Esophagus muscularis mucosa (tissue), 4 donors: ENCODE measurements around the gene SPTBN2. TPM values are rescaled to one million over a fixed set of nuclear protein-coding genes. Genes with fewer than 3 reads are reported as not detected.

Source experiments
- DNase-seq: peaks from one replicate; pipeline ENCODE4 v3.0.0-alpha.2; 2017; ENCODE audit errors: extremely low spot score
- H3K27ac ChIP-seq, 4 donors: fragments of 200-600 bp; sonication (generic); replicated peaks in 1 of 4; 1 replicate in 3 of 4; 2 replicates in 1 of 4; pipeline ENCODE4 v1.5.1; 2016 to 2019; ENCODE audit warnings: mild to moderate bottlenecking in 1 of 4
- H3K27me3 ChIP-seq, 4 donors: fragments of 200-600 bp; sonication (generic); one replicate each; pipeline versions ENCODE4 v1.5.1 to v1.6.0; 2016 to 2019
- H3K36me3 ChIP-seq, 4 donors: fragments of 200-600 bp; sonication (generic); one replicate each; pipeline ENCODE4 v1.5.1; 2016 to 2019
- H3K4me1 ChIP-seq, 4 donors: fragments of 200-600 bp; sonication (generic); one replicate each; pipeline ENCODE4 v1.5.1; 2016 to 2019
- H3K4me3 ChIP-seq, 4 donors: fragments of 200-600 bp; sonication (generic); 1 replicate in 2 of 4; 2 replicates in 2 of 4; pipeline ENCODE4 v1.5.1; 2016 to 2019; ENCODE audit warnings: mild to moderate bottlenecking in 4 of 4, moderate library complexity in 1 of 4
- H3K9me3 ChIP-seq, 4 donors: fragments of 200-600 bp; sonication (generic); 1 replicate in 3 of 4; 2 replicates in 1 of 4; pipeline ENCODE4 v1.5.1; 2016 to 2019
- EP300 ChIP-seq: sonication (generic); formaldehyde crosslinking; IDR thresholded peaks from one replicate; pipeline ENCODE4 v1.6.1; 2017; ENCODE audit warnings: antibody characterized with exemption
- POLR2A ChIP-seq: fragments of 450-650 bp; IDR thresholded peaks from one replicate; pipeline ENCODE4 v1.6.1; 2017; ENCODE audit warnings: antibody characterized with exemption, moderate library complexity, mild to moderate bottlenecking, low read depth
- POLR2AphosphoS5 ChIP-seq, 2 donors: sonication (generic); formaldehyde crosslinking; IDR thresholded peaks; one replicate each; pipeline ENCODE4 v1.6.1; 2017; ENCODE audit warnings: antibody characterized with exemption in 2 of 2
- WGBS: methylation state at CpG from one replicate; pipeline ENCODE4 v1.1.5; 2018; 5-methylcytosine and 5-hydroxymethylcytosine counted together
- intact Hi-C: fragments of 100-400 bp; cut with DNase I; formaldehyde crosslinking; loops from one replicate; pipeline ENCODE4 v1.15.1; 2023
- total RNA-seq, 4 donors: library from RNA; depleted of rRNA; stranded (reverse); fragments of >200 nt; gene quantifications; one replicate each; pipeline versions ENCODE4 v1.1.0 to v1.2.1, GENCODE V29; 2016
- TF ChIP-seq, protein P1 (sequence below), 3 experiments: fragments of 200-600 bp in 2 of 3; fragments of 450-650 bp in 1 of 3; sonication (generic) in 2 of 3; IDR thresholded peaks; one replicate each; pipeline ENCODE4 v1.5.1; 2017 to 2019; ENCODE audit warnings: antibody characterized with exemption in 3 of 3, mild to moderate bottlenecking in 2 of 3, moderate library complexity in 1 of 3

SPTBN2 gene
- total RNA-seq: 10 to 100 TPM in 2 of 4 donors, 1 to 10 TPM in 2; 3.3 to 12.5 (median 10.0) TPM

- peaks cover 6 to 19% (median 15%) of the 10 kb centered on the region in 4 donors for H3K4me1 ChIP-seq
- H3K9me3 ChIP-seq: no peaks in the 10 kb centered on the region
- peak within 1 kb of the TSS; percentile 63 to 81 (median 66) for H3K4me3 ChIP-seq
- DNase-seq: no peak
- H3K27me3 ChIP-seq: peaks cover 0 to 6% (median 0%) of the 10 kb centered on the region in 4 donors
- no peaks in the 10 kb centered on the region for H3K36me3 ChIP-seq
- TF ChIP-seq POLR2AphosphoS5 (IDR thresholded peaks at IDR 0.05): no peak
- TF ChIP-seq EP300: no peak
- TF ChIP-seq, protein P1, sequence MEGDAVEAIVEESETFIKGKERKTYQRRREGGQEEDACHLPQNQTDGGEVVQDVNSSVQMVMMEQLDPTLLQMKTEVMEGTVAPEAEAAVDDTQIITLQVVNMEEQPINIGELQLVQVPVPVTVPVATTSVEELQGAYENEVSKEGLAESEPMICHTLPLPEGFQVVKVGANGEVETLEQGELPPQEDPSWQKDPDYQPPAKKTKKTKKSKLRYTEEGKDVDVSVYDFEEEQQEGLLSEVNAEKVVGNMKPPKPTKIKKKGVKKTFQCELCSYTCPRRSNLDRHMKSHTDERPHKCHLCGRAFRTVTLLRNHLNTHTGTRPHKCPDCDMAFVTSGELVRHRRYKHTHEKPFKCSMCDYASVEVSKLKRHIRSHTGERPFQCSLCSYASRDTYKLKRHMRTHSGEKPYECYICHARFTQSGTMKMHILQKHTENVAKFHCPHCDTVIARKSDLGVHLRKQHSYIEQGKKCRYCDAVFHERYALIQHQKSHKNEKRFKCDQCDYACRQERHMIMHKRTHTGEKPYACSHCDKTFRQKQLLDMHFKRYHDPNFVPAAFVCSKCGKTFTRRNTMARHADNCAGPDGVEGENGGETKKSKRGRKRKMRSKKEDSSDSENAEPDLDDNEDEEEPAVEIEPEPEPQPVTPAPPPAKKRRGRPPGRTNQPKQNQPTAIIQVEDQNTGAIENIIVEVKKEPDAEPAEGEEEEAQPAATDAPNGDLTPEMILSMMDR (IDR thresholded peaks at IDR 0.05): no peak
- no peak for TF ChIP-seq POLR2A
- 22% methylated on average over 25 of the region's 25 CpGs for WGBS
- intact Hi-C loops: no loop called here
- H3K27ac ChIP-seq: no peak within 1 kb of the TSS
Measured at GRCh38 chr11:66728693-66729385, at the start of gene SPTBN2. Gene SPTBN2 (minus strand): TSS chr11:66729216. CDS start chr11:66721240, 7,976 bp downstream.

GRCh38 chr11:66768818-66769217 is 39.8 kb upstream of the SPTBN2 start:
- no peak for DNase-seq
- intact Hi-C loops: no loop called here
- Histone ChIP-seq H3K27ac (no peak overlapping the region), H3K36me3 (peaks cover 0 to 2% (median 0%) of the 10 kb centered on the region in 4 donors), H3K9me3 (no peaks in the 10 kb centered on the region), H3K27me3 (no peaks in the 10 kb centered on the region), H3K4me3 (no peak overlapping the region), H3K4me1 (no peaks in the 10 kb centered on the region)
- TF ChIP-seq POLR2A: no peak
- TF ChIP-seq EP300: no peak
- TF ChIP-seq, protein P1 (IDR thresholded peaks at IDR 0.05): no peak
- TF ChIP-seq POLR2AphosphoS5 (IDR thresholded peaks at IDR 0.05): no peak

- TF ChIP-seq POLR2A: no peak
- TF ChIP-seq, protein P1 (IDR thresholded peaks at IDR 0.05): no peak
- no peak for TF ChIP-seq POLR2AphosphoS5 (IDR thresholded peaks at IDR 0.05)
- TF ChIP-seq EP300: no peak
- 71% methylated on average over 3 of the region's 3 CpGs for WGBS
- H3K9me3 ChIP-seq: no peaks in the 10 kb centered on the region
- H3K27me3 ChIP-seq: no peaks in the 10 kb centered on the region
- intact Hi-C loops: no loop called here
- no peaks in the 10 kb centered on the region for H3K4me1 ChIP-seq
- H3K36me3 ChIP-seq: peaks cover 0 to under 1% (median 0%) of the 10 kb centered on the region in 4 donors
- H3K4me3 ChIP-seq: no peak overlapping the region
- no peak overlapping the region for H3K27ac ChIP-seq
- no peak for DNase-seq
Measured at GRCh38 chr11:66768088-66768521, 39.1 kb upstream of the SPTBN2 start.

- no peak for DNase-seq
- intact Hi-C loops: no loop called here
- Histone ChIP-seq H3K9me3 (no peaks in the 10 kb centered on the region), H3K27me3 (no peaks in the 10 kb centered on the region), H3K36me3 (no peaks in the 10 kb centered on the region), H3K27ac (no peak overlapping the region), H3K4me3 (no peak overlapping the region), H3K4me1 (no peaks in the 10 kb centered on the region)
- TF ChIP-seq POLR2AphosphoS5 (IDR thresholded peaks at IDR 0.05): no peak
- WGBS: 100% methylated on average over 1 of the region's 1 CpG
Measured at GRCh38 chr11:66767666-66768065, 38.6 kb upstream of the SPTBN2 start.

DNA sequence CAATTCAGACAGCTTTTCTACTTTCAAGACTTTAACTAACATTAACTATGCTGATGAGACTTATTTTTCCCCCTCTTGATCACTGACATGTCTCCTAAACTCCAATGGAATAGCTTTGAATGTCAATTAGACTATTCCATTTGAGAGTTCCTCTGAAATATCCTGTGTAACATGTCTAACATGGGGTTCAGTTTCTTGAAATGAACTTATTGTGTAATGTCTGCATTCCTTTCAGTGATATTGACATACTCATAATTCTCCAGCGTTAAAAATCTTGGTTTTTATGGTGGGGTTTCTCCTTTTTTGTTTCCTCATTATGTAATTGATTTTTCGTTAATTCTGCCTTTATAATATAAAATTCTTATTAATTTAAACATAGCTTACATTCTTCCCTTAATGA is 37.7 kb upstream of the SPTBN2 start:
- Histone ChIP-seq H3K4me3 (no peak overlapping the region), H3K36me3 (peaks cover 0 to 8% (median 3%) of the 10 kb centered on the region in 4 donors), H3K27ac (no peak overlapping the region), H3K9me3 (no peaks in the 10 kb centered on the region), H3K4me1 (no peaks in the 10 kb centered on the region), H3K27me3 (no peaks in the 10 kb centered on the region)
- TF ChIP-seq, protein P1 (IDR thresholded peaks at IDR 0.05): no peak
- intact Hi-C loops: no loop called here
- DNase-seq: no peak
- 89% methylated on average over 2 of the region's 2 CpGs for WGBS
